GM23338 (cell line): ENCODE results near the gene POLA2.

ENCODE experiments used
- POLR2AphosphoS5 ChIP-seq: IDR thresholded peaks from 2 replicates; pipeline ENCODE4 v1.6.1; 2016; ENCODE audit warnings: antibody characterized with exemption, low read depth
- TF ChIP-seq, protein P1 (sequence below), 2 experiments: fragments of 200-600 bp in 1 of 2; sonication (generic) in 1 of 2; conservative IDR thresholded peaks; 2 replicates each; pipeline versions ENCODE4 v1.5.1 to v1.6.1; 2016 to 2017; ENCODE audit warnings: antibody characterized with exemption in 2 of 2, low read depth in 2 of 2, mild to moderate bottlenecking in 2 of 2, moderate library complexity in 1 of 2

DNA sequence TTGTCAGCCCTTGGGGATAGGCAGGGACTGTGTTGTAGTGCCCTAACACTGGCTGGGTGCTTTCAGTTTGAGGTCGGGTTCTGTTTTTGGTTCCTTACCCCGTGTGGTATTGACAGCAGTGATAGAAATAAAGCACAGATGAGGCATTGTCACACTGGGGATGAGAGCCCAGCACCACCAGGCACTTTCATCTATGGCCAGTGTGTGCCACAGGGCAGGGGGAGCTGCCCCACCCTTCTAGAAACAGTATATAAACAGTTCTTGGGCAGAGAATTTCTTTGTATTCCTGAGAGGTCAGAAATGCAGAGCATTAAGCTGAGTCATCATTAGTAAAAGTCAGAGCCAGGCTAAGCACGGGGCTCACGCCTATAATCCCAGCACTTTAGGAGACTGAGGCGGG, 29.9 kb downstream of the POLA2 start:
- TF ChIP-seq, protein P1, sequence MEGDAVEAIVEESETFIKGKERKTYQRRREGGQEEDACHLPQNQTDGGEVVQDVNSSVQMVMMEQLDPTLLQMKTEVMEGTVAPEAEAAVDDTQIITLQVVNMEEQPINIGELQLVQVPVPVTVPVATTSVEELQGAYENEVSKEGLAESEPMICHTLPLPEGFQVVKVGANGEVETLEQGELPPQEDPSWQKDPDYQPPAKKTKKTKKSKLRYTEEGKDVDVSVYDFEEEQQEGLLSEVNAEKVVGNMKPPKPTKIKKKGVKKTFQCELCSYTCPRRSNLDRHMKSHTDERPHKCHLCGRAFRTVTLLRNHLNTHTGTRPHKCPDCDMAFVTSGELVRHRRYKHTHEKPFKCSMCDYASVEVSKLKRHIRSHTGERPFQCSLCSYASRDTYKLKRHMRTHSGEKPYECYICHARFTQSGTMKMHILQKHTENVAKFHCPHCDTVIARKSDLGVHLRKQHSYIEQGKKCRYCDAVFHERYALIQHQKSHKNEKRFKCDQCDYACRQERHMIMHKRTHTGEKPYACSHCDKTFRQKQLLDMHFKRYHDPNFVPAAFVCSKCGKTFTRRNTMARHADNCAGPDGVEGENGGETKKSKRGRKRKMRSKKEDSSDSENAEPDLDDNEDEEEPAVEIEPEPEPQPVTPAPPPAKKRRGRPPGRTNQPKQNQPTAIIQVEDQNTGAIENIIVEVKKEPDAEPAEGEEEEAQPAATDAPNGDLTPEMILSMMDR (conservative IDR thresholded peaks at IDR 0.05; ENCODE audit: low read depth in 2 of 2), result no peak
- TF ChIP-seq POLR2AphosphoS5, result no peak
